Measurements from ENCODE around the gene CCZ1.
"Not testable (repeated sequence)": the region's sequence is repeated elsewhere in the genome, so short reads cannot be mapped to it uniquely, and the experiment has no call there.

Gene CCZ1

DNA sequence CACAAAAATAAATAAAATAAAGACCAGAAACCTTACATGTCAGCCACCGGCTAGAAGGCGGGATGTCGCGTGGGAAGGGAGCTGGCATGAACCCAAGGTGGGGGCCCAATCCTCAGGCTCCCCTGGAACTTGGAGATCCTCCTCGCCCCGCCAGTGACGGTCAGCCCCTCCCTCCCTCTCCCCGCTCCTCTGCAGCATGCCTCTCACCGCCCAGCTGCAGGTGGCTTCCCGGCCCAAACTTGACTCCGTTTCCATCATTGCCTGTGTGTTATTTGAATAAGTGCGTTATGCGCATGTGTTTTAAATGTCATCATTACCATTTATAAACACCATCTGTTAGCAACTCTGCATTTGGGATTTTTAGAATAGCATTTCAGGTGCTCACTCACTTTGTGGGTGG is 64.7 kb downstream of the CCZ1 start:
- not testable (repeated sequence) for H3K4me1 ChIP-seq (ENCODE audit: control insufficient read depth in 1 of 2, insufficient read depth in 2 of 2, low read length in 2 of 2); H3K4me3 ChIP-seq (ENCODE audit: low read depth in 1 of 2, low read length in 2 of 2)

DNA sequence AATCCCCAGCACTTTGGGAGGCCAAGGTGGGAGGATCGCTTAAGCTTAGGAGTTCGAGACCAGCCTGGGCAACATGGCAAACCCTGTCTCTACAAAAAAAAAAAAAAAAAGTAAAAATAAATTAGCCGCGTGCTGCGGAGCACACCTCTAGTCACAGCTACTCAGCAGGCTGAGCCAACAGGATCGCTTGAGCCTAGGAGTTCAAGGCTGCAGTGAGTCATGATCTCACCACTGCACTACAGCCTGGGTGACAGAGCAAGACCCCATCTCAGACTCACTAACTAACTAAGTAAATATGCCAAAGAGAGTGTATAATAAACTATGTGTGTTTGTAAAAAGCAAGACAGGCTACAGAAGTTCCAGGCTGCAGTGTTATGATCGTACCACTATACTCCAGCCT is 65.3 kb downstream of the CCZ1 start:
- H3K4me1 ChIP-seq (ENCODE audit: control insufficient read depth in 1 of 2, insufficient read depth in 2 of 2, low read length in 2 of 2); H3K36me3 ChIP-seq (ENCODE audit: control insufficient read depth in 1 of 2, insufficient read depth in 2 of 2, low read length in 2 of 2); H3K9me3 ChIP-seq (ENCODE audit: control insufficient read depth in 1 of 2, low read length in 2 of 2); H3K27me3 ChIP-seq (ENCODE audit: control insufficient read depth in 1 of 2, insufficient read depth in 2 of 2, low read length in 2 of 2); H3K9ac ChIP-seq (ENCODE audit: low read depth in 1 of 2, low read length in 2 of 2); H3K4me3 ChIP-seq (ENCODE audit: low read depth in 1 of 2, low read length in 2 of 2); H3K27ac ChIP-seq (ENCODE audit: low read depth, low read length): not testable (repeated sequence)

More for the DNA sequence above, 64.7 kb downstream of the CCZ1 start:
- not testable (repeated sequence) for H3K27me3 ChIP-seq (ENCODE audit: control insufficient read depth in 1 of 2, insufficient read depth in 2 of 2, low read length in 2 of 2); H3K36me3 ChIP-seq (ENCODE audit: control insufficient read depth in 1 of 2, insufficient read depth in 2 of 2, low read length in 2 of 2); H3K27ac ChIP-seq (ENCODE audit: low read depth, low read length); H3K9ac ChIP-seq (ENCODE audit: low read depth in 1 of 2, low read length in 2 of 2); H3K9me3 ChIP-seq (ENCODE audit: control insufficient read depth in 1 of 2, low read length in 2 of 2)

DNA sequence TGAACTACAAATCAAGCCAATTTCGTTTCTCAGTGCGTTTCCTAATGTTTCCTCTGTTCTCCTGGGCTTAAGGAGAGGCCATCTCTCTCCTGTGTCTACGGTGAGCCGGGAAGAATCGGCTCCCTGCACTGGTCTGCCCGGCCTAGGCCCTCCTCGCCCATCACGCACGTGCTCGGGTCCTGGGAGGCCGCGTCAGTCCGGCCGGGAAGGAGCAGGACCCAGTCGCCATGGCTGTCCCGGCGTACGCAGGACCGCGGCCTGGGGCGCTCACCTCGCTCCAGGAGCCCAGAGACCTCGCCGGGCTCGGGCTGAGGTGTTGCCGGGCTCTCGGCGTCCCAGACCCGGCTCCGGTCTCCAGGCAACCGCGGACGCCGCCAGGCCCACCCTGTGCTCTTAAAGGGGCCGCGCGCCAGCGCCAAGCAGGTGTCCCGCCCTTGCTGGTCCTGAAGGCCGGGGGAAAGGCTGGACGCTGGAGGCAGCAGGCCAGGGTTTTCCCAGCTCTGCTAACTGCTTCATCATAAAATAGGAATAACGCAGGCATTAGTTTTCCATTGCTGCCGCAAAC is 71.9 kb downstream of the CCZ1 start, which contains the start of gene RSPH10B:
Gene RSPH10B, minus strand, starts transcription at position 343 of the 565 bp plus-strand sequence. CDS start 3,573 bp downstream, outside the sequence.
- H3K4me1 ChIP-seq (ENCODE audit: control insufficient read depth in 1 of 2, insufficient read depth in 2 of 2, low read length in 2 of 2); H3K27me3 ChIP-seq (ENCODE audit: control insufficient read depth in 1 of 2, insufficient read depth in 2 of 2, low read length in 2 of 2); H3K4me3 ChIP-seq (ENCODE audit: low read depth in 1 of 2, low read length in 2 of 2); H3K9ac ChIP-seq (ENCODE audit: low read depth in 1 of 2, low read length in 2 of 2); H3K27ac ChIP-seq (ENCODE audit: low read depth, low read length); H3K36me3 ChIP-seq (ENCODE audit: control insufficient read depth in 1 of 2, insufficient read depth in 2 of 2, low read length in 2 of 2); H3K9me3 ChIP-seq (ENCODE audit: control insufficient read depth in 1 of 2, low read length in 2 of 2): not testable (repeated sequence)

DNA sequence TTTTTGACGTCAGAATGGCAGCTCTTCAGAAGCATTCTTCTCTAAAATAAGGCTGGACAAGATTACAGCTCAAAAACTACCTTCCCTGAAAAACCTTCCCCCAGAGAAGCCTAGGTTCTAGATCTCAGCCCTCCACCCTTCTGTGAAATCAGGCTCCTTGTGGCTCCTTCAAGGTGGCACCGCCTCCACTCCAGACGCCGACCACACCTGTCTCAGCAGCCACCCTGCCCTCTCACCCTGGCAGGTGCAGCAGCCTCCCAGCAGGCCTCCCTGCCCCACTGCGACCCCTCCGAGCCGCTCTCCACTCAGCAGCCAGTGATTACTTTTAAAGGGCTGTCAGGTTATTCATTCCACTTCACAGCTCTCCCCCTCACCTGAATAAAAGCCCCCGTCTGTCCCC is 75.0 kb downstream of the CCZ1 start:
- not testable (repeated sequence) for H3K36me3 ChIP-seq (ENCODE audit: control insufficient read depth in 1 of 2, insufficient read depth in 2 of 2, low read length in 2 of 2); H3K4me3 ChIP-seq (ENCODE audit: low read depth in 1 of 2, low read length in 2 of 2); H3K27ac ChIP-seq (ENCODE audit: low read depth, low read length); H3K9ac ChIP-seq (ENCODE audit: low read depth in 1 of 2, low read length in 2 of 2); H3K27me3 ChIP-seq (ENCODE audit: control insufficient read depth in 1 of 2, insufficient read depth in 2 of 2, low read length in 2 of 2); H3K9me3 ChIP-seq (ENCODE audit: control insufficient read depth in 1 of 2, low read length in 2 of 2); H3K4me1 ChIP-seq (ENCODE audit: control insufficient read depth in 1 of 2, insufficient read depth in 2 of 2, low read length in 2 of 2)

Data from duodenal mucosa (tissue), 2 donors.